NK-92 (cell line): ENCODE data around the gene ARAF.
"Not testable (repeated sequence)": the region's sequence is repeated elsewhere in the genome, so short reads cannot be mapped to it uniquely, and the experiment has no call there.

Source experiments
- DNase-seq: peaks from one replicate; lab custom pipeline; 2025; ENCODE audit not compliant: unreplicated experiment; lab: John Stamatoyannopoulos, UW

ARAF gene

DNA sequence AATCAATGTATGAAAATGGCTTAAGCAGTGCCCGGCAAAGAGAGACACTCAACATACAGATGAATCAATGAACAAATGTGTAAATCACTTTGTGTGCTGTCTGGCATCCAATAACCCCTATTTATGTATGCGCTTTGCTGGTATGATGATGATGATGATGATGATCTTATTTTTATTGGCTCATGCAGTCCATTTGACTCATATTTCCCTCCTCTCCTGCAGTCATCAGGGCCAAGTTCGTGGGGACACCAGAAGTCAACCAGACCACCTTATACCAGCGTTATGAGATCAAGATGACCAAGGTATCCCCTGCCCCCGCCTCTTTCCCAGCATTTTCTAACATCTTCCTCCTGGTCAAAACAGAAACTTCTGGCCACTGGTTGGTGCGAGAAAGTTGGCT lies 23.7 kb downstream of the ARAF start:
- no peak for DNase-seq

DNA sequence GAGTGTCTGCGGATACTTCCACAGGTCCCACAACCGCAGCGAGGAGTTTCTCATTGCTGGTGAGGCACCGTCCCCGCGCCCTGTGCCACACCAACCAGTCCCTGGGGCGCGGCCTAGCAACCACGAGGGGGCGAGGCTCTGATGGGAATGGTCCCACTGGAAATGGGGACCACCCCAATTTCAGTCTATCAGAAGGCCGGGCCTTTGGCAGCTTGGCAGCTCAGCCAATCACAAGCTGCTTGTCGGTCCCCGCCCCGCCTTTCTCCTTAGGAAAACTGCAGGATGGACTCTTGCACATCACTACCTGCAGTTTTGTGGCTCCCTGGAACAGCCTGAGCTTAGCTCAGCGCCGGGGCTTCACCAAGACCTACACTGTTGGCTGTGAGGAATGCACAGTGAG lies 24.3 kb downstream of the ARAF start:
- DNase-seq: no peak

DNA sequence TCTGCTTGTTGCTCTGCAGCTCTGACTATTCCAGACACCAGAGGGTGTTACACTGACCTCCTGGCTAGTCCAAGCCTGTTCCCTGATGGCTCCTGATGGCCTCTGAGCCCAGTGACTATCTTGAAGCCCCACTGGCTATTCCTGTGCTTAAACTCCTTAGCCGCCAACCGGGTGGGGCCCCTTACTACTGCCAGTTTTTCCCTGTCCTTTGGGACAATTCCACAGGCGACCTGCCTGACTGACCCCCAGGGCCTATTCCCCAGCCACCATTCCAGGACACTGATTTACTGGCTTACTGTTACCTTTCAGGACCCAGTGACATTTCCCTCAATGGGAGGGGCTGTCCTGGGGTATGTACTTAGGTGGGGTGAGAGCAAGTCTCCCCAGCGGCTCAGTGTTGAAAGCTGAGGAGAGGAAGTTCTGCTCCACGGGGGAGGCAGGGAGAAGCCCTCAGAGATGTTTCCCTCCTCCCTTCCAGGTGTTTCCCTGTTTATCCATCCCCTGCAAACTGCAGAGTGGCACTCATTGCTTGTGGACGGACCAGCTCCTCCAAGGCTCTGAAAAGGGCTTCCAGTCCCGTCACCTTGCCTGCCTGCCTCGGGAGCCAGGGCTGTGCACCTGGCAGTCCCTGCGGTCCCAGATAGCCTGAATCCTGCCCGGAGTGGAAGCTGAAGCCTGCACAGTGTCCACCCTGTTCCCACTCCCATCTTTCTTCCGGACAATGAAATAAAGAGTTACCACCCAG lies 25.2 kb downstream of the ARAF start:
- no peak for DNase-seq

DNA sequence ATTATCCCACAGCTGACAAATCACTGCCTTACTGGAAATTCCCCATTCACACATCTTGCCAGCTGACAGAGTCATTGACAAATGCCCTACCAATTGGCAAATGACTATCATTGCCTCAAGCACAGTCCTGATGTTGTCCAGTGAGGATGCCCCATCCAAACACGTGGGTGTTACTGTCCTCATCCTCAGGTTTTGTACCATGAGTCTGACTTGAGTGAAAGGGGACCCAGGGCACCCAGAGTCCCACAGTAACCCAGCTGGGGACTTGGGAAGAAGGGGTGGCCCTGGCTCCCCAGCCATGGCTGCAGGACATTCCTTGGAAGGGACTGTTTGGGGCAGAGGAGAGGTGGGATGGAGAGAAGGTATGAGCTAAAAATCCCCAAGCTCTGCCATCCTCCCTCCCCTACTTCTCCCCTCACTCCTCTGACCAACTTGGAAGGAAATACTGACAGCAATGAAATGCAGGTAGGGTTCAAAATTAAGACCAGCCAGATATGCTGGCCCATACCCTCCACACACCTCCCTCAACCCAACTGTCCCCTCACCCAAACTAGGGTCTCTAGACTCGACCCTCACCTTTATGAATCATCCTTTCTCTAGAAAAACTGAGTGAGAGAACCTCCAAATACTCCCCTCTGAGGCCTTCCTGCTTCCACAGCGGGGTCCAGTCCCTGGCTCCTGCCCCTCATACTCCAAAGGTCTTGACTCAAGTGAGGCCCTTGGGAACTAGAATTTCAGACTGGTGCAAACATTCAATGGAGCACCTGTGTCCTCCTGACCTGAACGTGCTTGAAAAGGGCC lies 26.3 kb downstream of the ARAF start:
- no peak for DNase-seq

DNA sequence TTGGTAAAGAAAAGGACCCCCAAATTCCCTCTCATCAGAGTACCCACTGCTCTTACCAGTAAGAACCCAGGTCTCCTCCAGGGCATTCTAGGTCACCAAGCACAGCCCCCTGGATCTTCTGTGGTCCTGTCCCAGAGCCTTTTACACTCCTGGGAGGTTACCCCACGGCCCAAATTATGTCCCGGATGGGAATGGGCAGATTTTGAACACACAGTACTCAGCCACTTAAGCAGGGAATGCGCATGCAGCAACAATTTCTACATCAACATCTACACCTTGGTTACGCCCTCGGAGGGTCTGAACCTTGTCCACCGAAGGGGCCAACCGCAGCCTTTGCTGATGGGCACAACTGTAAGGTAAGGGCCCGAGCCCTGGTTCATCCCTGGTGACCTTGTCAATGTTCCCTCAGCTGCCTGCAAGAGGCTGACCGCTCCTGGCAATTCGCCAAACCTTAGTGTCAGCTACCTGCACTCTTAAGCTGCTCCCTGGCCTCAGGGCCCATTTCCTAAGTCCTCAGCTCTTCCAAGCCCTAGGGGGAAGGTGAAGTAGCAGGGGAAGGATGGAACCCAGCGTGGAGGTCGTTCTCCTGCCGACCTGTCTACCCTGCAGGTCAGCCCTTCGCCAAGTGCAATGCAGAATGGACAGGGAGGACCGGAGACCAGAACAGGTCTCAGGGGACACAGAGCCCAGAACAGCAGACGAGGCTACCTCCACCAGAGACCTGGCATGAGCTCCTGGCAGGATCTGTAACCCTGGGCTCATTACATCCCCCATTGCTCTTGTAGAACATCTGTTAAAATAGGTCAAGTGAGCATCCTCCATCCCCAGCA lies 27.1 kb downstream of the ARAF start:
- DNase-seq: no peak

DNA sequence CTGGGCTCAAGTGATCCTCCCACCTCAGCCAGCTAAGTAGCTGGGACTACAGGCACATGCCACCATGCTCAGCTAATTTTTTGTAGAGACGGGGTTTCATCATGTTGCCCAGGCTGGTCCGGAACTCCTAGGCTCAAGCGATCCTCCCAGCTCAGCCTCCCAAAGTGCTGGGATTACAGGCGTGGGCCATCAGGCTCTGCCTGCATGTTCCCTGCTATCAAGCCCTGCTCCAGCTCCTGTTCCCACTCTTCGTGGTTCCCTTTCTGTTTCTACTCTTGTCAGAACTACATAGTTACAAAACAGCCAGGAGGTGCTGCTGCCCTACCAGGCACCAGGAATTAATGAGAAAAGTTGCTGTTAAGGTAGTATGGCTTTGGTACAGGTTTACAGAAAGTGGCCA lies 30.0 kb downstream of the ARAF start:
- DNase-seq: no peak

DNA sequence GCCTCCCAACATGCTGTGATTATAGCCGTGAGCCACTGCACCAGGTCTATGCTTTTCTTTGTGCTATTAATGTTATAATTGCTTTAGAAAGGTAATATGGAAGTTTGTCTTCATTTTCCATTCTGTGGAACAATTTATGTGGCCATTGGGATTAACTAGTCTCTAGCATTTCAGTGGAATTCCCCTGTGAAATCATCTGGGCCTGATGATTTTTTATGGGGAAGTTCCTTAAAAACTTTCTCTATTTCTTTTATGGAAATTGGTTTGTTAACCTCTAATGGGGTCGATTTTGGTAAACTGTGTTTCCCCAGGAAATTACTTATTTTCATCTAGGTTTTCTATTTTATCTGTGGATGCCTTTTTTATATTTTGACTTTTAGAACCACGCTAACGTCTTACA lies 32.5 kb downstream of the ARAF start:
- DNase-seq: no peak

DNA sequence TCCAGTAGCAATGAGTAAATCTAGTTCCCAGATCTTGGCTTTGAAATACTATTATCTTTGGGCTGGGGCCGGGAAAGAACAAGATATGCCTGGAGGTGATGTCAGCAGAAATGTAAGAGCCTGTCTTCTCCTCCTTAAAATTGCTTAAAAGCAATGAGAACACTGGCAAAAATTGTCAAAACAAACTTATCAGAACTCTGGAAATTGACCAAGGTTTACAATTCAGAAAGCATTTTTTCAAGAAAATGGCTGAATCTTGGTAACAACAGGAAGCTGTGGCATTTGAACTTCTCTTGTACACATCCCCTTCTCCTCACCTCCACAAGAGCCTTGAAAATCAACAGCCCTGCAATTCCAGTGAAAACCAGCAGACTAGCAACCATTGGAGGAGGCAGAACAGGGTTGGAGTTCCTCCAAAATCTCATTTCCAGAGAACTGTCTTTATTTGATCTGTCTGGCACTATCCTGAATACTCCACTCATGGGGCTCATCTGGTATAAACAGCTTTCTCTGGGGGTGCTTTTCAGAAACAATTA lies 34.8 kb downstream of the ARAF start:
- no peak for DNase-seq

DNA sequence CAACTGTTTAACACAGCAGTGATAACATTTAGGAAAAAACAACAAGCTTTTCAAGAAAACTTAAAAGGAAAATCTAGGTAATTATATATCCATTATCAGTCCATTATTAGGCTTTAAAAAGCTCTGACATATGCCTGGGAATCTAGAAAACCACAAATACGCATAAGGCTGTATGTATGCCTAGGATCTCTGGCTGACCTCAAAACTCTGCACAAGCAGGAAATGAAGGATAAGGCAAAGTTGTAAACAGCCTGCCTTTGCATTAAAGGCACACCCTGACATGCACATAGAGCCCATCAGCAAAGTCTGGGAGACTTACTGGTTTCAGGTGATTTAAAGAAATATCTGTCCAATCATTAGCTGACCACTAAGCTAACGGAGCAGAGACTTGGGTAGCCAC lies 35.3 kb downstream of the ARAF start:
- DNase-seq: no peak

DNA sequence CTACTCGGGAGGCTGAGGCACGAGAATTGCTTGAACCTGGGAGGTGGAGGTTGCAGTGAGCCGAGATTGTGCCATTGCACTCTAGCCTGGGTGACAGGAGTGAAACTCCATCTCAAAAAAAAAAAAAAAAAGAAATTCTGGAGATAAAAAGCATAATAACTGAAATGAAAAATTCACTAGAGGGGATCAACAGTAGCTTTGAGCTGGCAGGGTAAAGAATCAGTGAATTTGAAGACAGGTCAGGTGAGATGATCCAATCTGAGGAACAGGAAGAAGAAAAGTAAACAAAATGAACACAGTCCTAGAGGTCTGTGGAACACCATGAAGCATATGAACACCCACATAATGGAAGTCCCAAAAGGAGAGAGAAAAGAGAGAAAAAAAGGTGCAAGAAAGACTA lies 36.2 kb downstream of the ARAF start:
- DNase-seq: no peak

DNA sequence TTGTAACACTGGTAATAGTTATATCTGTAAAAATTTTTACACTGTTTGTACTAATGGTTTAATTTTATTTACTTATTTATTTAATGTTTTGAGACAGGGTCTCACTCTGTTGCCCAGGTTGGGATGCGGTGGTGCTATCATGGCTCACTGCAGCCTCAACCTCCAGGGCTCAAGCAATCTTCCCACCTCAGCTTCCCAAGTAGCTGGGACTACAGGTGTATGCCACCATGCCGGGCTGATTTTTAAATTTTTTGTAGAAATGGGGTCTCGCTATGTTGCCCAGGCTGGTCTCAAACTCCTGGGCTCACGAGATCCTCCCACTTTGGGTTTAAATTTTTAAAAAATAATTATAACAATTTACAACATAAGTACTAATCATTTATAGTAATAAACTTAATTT lies 42.1 kb downstream of the ARAF start:
- not testable (repeated sequence) for DNase-seq

DNA sequence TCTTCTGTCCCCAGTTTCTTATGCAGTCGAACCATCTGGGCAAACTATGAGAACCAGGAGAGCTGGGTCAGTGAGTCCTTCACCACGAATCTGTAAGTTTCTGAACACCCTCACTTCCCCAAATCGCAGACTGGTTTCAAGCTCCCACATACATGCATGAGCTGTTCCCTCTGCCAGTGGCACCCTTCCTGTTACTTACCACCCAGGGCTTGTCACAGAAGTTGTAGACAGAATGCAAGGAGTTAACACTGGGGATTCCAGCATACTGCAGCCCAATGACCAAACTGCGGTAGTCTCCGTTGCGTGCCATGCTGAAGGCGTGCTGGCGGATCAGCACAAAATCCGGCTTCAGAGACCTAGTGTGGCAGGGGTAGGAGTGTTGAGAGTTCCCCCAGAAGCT lies 44.0 kb downstream of the ARAF start:
- no peak for DNase-seq

DNA sequence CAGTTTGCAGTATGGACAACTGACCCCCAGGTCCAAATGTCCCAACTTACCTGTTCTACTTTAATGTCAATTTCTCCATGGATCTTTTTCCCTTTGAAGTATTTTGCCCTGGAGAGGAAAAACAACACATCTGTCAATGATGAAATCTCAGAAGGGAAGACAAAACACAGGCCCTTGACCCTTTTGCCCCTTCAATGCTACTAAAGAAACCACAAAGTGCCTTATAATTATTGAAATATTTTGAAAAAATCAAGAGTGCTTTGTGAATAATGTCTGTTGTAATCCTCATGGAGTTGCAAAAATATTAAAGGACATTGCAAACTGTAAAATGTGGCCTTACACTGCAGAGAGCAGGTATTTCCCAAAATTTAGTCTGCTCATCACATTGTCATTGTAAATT lies 46.1 kb downstream of the ARAF start:
- no peak for DNase-seq

DNA sequence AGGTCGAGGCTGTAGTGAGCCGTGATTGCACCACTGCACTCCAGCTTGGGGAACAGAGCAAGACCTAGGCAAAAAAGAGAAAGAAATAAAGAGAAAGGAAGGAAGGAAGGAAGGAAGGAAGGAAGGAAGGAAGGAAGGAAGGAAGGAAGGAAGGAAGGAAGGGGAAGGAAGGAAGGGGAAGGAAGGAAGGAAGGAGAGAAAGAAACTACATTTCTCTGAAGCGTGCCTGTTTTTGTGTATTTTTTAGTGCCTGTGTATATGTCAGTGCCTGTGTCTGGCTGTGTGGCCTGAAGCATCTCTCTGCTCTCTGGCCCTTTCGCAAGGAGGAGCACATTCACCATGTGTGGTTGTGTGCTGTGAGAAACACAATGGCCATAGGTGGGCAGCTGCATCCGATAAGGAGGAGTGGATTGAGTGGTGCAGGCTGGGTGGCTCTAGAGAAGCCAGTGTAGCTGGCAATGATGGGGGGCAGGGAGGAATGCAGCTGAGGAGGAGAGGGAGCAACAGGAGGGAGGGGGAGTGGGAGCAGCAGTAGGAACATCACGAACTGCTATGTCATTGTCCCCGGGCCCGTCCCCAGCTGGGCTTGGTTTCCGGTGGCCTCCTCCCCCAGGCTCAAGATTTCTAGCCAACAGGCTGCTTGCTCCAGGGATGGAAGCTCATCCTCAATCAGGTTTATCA lies 47.3 kb downstream of the ARAF start:
- no peak for DNase-seq

DNA sequence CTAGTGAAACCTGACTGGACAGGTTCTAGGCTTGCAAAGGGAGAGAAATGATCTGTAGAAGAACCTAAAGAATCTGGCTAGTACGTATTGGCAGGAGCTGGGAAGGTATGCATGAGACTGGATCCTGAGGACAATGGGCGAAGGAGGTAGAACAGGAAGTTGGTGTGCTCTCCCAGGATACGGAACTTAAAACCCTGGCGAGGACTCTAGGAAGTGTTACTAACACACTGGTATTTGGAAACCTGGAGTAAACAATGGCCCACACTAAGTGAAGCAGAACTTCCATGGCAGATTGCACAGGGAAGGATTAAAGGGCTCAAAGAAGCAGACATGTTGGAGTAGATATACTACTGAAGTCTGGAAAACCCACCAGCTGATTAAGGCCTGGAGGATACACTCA lies 49.5 kb downstream of the ARAF start:
- DNase-seq: no peak

DNA sequence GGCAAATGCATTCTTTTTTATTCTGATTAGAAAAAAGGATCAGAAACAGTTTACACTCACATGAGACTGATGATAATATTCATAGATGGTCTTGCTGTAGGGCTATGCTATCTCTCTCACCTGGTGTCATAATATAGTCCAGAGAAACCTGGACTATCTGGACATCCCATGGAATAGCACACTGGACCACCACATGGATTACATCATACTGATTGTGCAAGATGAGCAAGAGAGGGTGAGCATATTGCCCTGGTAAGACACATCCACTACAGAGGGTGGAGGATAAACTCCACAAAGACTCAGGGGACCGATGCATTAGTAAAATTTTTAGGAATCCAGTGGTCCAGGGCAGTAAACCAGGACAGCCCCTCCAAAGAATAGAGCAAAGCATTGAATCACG lies 50.5 kb downstream of the ARAF start:
- DNase-seq: no peak

DNA sequence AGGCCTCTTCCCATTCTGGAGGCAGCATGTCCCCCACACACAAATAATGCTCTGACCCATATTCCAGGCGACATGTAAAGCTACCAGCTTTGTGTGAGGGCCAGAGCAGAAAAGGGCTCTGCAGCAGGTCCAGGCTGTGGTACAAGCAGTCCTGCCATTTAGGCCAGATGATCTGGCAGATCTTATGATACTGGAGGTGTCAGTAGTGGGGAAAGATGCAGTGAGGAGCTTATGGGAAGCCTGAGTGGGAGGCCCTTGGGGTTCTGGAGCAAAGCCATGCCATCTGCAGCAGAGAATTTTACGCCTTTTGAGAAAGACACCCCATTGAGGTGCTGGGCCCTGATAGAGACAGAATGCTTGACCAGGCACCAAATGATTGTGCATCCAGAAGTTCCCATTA lies 50.9 kb downstream of the ARAF start:
- no peak for DNase-seq

DNA sequence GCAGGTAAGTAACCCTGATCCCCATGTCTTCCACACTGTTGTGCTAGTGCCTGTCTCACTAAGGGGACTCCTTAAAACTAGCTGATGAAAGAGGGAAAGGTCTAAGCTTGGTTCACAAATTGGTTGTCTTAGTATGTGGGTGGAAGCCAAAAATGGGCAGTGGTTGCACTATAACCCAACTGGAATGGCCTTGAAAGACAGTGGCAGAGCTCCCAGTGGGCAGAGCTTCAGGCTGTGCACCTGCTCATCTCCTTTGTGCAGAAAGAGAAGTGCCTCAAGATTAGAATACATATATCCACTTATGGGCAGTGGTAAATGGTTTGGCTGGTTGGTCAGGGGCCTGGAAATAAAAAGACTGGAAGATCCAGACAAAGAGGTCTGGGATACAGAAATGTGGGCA lies 51.4 kb downstream of the ARAF start:
- DNase-seq: no peak

DNA sequence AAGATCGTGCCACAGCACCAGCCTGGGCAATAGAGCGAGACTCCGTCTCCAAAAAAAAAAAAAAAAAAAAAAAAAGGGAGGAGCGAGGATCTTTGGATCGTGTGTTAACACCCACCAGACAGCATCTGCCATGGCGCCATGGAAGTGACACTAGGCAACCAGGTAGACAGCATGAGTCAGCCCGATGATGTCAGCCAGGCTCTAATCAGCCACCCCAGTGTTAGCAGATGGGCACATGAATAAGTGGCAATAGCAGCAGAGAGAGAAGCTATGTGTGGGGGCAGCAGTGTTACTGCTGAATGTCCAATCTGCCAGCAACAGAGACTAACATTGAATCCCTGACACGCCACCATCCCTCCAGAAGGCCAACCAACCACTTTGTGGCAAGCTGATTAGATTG lies 52.1 kb downstream of the ARAF start:
- no peak for DNase-seq

DNA sequence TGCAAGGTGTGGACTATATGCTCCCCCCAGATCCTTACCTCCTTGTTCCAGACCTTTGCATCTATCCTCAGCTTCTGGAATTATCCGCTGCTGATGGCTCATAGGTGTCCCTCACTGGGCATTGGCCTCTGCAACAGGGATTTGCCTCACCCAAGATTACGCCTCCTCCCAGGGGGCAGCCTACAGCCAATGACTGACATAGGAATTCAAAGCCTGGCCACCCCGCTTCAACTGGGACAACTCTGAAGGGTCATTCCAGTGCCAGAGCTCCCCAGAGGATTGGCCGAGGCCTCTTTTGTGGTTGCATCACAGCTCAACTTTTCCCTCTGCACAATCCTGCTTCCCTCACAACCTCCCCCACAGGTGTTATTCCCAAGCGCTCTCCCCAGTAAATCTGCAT lies 53.6 kb downstream of the ARAF start:
- DNase-seq: no peak

DNA sequence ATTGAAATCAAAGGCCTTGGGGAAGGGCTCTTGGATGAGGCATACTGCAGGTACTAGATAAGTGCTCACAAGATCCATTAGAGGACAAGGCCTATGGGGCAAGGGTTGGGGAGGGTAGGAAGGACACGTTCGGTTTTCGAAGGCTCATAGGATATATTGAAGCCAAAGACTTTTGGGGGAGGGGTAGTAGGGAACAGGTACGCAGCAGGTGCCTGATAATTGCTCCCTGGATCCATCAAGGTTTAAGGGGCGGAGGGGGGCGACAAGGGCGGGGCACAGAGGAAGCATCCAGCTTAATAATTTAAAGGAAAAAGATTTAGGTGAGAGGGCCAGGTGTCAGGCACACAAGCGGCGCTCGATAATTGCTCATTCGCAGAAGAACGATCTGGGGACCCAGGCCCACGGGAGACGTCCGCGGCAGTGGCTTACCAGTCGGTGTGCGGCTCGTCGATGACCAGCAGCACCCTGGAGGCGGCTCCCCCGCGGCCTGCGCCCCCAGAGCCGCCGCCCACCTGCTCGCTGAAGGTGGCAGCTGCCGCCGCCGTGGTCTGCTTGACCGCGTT lies 58.0 kb downstream of the ARAF start:
- no peak for DNase-seq
